ENCODE measurements around the gene CABCOCO1. TPM values are rescaled to one million over a fixed set of nuclear protein-coding genes. Genes with fewer than 3 reads are reported as not detected.

The CABCOCO1 gene
- total and polyA plus RNA-seq, 9 of the 15 experiments (the other 6 are each of a cell fraction or from before 2014, with no cell fraction given) = 0.04 TPM; not detected in 8

DNA sequence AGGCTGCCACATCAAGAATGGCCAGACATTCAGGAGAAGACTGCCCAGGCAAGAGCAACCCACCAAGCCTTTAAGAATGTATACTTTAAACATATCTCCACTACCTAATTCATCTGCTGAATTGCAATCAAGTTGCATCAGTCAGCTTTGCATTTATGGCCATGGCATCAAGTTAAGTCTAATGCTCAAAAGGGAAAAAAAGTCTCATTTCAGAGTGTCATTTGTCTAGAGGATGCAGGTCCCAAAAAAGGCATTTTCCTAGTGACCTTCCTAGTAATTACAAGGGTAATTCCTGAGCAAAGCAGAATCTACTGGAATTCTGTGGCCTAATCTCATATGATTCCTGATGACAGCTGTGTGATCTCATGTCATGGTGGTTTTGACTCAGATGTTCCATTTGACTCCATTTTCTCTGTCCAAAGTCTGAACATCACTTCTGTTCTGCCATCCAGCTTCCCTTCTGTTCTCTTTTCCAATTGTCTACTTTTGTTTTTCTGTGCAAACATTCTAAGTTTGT lies 7.3 kb upstream of the CABCOCO1 start (continued):
- TF ChIP-seq, protein P1, sequence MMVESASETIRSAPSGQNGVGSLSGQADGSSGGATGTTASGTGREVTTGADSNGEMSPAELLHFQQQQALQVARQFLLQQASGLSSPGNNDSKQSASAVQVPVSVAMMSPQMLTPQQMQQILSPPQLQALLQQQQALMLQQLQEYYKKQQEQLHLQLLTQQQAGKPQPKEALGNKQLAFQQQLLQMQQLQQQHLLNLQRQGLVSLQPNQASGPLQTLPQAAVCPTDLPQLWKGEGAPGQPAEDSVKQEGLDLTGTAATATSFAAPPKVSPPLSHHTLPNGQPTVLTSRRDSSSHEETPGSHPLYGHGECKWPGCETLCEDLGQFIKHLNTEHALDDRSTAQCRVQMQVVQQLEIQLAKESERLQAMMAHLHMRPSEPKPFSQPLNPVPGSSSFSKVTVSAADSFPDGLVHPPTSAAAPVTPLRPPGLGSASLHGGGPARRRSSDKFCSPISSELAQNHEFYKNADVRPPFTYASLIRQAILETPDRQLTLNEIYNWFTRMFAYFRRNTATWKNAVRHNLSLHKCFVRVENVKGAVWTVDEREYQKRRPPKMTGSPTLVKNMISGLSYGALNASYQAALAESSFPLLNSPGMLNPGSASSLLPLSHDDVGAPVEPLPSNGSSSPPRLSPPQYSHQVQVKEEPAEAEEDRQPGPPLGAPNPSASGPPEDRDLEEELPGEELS (CRISPR knock-in tag; IDR thresholded peaks at IDR 0.05; ENCODE audit: borderline replicate concordance) = no peak
- TF ChIP-seq STAG1 (CRISPR knock-in tag; IDR thresholded peaks at IDR 0.05; ENCODE audit: borderline replicate concordance) (no peak), PHF8 (IDR thresholded peaks at IDR 0.05; ENCODE audit: borderline replicate concordance, low read length) (no peak), ZNF174 (CRISPR knock-in tag; IDR thresholded peaks at IDR 0.05) (no peak), ARID1B (IDR thresholded peaks at IDR 0.05) (peak; percentile 55), ZNF232 (CRISPR knock-in tag; IDR thresholded peaks at IDR 0.05) (no peak), ELF1 (tag; IDR thresholded peaks at IDR 0.05) (no peak), MIER1 (IDR thresholded peaks at IDR 0.05; ENCODE audit: low read depth) (no peak), DNMT1 (IDR thresholded peaks at IDR 0.05) (no peak)
- TF ChIP-seq, protein P2, sequence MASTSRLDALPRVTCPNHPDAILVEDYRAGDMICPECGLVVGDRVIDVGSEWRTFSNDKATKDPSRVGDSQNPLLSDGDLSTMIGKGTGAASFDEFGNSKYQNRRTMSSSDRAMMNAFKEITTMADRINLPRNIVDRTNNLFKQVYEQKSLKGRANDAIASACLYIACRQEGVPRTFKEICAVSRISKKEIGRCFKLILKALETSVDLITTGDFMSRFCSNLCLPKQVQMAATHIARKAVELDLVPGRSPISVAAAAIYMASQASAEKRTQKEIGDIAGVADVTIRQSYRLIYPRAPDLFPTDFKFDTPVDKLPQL (IDR thresholded peaks at IDR 0.05; ENCODE audit: extremely low read depth, insufficient read length) = no peak
- TF ChIP-seq, protein P3, sequence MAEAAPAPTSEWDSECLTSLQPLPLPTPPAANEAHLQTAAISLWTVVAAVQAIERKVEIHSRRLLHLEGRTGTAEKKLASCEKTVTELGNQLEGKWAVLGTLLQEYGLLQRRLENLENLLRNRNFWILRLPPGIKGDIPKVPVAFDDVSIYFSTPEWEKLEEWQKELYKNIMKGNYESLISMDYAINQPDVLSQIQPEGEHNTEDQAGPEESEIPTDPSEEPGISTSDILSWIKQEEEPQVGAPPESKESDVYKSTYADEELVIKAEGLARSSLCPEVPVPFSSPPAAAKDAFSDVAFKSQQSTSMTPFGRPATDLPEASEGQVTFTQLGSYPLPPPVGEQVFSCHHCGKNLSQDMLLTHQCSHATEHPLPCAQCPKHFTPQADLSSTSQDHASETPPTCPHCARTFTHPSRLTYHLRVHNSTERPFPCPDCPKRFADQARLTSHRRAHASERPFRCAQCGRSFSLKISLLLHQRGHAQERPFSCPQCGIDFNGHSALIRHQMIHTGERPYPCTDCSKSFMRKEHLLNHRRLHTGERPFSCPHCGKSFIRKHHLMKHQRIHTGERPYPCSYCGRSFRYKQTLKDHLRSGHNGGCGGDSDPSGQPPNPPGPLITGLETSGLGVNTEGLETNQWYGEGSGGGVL (CRISPR knock-in tag; IDR thresholded peaks at IDR 0.05) = no peak
- TF ChIP-seq, protein P4, sequence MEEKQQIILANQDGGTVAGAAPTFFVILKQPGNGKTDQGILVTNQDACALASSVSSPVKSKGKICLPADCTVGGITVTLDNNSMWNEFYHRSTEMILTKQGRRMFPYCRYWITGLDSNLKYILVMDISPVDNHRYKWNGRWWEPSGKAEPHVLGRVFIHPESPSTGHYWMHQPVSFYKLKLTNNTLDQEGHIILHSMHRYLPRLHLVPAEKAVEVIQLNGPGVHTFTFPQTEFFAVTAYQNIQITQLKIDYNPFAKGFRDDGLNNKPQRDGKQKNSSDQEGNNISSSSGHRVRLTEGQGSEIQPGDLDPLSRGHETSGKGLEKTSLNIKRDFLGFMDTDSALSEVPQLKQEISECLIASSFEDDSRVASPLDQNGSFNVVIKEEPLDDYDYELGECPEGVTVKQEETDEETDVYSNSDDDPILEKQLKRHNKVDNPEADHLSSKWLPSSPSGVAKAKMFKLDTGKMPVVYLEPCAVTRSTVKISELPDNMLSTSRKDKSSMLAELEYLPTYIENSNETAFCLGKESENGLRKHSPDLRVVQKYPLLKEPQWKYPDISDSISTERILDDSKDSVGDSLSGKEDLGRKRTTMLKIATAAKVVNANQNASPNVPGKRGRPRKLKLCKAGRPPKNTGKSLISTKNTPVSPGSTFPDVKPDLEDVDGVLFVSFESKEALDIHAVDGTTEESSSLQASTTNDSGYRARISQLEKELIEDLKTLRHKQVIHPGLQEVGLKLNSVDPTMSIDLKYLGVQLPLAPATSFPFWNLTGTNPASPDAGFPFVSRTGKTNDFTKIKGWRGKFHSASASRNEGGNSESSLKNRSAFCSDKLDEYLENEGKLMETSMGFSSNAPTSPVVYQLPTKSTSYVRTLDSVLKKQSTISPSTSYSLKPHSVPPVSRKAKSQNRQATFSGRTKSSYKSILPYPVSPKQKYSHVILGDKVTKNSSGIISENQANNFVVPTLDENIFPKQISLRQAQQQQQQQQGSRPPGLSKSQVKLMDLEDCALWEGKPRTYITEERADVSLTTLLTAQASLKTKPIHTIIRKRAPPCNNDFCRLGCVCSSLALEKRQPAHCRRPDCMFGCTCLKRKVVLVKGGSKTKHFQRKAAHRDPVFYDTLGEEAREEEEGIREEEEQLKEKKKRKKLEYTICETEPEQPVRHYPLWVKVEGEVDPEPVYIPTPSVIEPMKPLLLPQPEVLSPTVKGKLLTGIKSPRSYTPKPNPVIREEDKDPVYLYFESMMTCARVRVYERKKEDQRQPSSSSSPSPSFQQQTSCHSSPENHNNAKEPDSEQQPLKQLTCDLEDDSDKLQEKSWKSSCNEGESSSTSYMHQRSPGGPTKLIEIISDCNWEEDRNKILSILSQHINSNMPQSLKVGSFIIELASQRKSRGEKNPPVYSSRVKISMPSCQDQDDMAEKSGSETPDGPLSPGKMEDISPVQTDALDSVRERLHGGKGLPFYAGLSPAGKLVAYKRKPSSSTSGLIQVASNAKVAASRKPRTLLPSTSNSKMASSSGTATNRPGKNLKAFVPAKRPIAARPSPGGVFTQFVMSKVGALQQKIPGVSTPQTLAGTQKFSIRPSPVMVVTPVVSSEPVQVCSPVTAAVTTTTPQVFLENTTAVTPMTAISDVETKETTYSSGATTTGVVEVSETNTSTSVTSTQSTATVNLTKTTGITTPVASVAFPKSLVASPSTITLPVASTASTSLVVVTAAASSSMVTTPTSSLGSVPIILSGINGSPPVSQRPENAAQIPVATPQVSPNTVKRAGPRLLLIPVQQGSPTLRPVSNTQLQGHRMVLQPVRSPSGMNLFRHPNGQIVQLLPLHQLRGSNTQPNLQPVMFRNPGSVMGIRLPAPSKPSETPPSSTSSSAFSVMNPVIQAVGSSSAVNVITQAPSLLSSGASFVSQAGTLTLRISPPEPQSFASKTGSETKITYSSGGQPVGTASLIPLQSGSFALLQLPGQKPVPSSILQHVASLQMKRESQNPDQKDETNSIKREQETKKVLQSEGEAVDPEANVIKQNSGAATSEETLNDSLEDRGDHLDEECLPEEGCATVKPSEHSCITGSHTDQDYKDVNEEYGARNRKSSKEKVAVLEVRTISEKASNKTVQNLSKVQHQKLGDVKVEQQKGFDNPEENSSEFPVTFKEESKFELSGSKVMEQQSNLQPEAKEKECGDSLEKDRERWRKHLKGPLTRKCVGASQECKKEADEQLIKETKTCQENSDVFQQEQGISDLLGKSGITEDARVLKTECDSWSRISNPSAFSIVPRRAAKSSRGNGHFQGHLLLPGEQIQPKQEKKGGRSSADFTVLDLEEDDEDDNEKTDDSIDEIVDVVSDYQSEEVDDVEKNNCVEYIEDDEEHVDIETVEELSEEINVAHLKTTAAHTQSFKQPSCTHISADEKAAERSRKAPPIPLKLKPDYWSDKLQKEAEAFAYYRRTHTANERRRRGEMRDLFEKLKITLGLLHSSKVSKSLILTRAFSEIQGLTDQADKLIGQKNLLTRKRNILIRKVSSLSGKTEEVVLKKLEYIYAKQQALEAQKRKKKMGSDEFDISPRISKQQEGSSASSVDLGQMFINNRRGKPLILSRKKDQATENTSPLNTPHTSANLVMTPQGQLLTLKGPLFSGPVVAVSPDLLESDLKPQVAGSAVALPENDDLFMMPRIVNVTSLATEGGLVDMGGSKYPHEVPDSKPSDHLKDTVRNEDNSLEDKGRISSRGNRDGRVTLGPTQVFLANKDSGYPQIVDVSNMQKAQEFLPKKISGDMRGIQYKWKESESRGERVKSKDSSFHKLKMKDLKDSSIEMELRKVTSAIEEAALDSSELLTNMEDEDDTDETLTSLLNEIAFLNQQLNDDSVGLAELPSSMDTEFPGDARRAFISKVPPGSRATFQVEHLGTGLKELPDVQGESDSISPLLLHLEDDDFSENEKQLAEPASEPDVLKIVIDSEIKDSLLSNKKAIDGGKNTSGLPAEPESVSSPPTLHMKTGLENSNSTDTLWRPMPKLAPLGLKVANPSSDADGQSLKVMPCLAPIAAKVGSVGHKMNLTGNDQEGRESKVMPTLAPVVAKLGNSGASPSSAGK (IDR thresholded peaks at IDR 0.05) = no peak

All from K562 (cell line).